Smooth muscle cell (in vitro differentiated cells): ENCODE measurements around the gene CLCA1. TPM values are rescaled to one million over a fixed set of nuclear protein-coding genes. Genes with fewer than 3 reads are reported as not detected.

Source experiments
- DNase-seq: peaks from one replicate; lab custom pipeline; 2025; ENCODE audit not compliant: unreplicated experiment; lab: John Stamatoyannopoulos, UW
- H2AFZ ChIP-seq: fragments of 200-600 bp; sonication (generic); 2 replicates; pipeline ENCODE4 v1.6.0; 2016; ENCODE audit warnings: antibody characterized with exemption, low read depth, mild to moderate bottlenecking
- H3F3A ChIP-seq: fragments of 200-600 bp; sonication (generic); 2 replicates; pipeline ENCODE4 v1.6.0; 2017; ENCODE audit warnings: antibody characterized with exemption, low read depth
- H3K27ac ChIP-seq: fragments of 200-600 bp; sonication (generic); 2 replicates; pipeline ENCODE4 v1.5.1; 2016; ENCODE audit warnings: low read depth, mild to moderate bottlenecking
- H3K27me3 ChIP-seq: fragments of 200-600 bp; sonication (generic); 2 replicates; pipeline ENCODE4 v1.6.1; 2016; ENCODE audit warnings: low read depth, mild to moderate bottlenecking
- H3K36me3 ChIP-seq: fragments of 200-600 bp; sonication (generic); 2 replicates; pipeline ENCODE4 v1.5.1; 2016; ENCODE audit warnings: low read depth
- H3K4me1 ChIP-seq: fragments of 200-600 bp; sonication (generic); 2 replicates; pipeline ENCODE4 v1.5.1; 2016; ENCODE audit warnings: low read depth
- H3K4me2 ChIP-seq: fragments of 200-600 bp; sonication (generic); 2 replicates; pipeline ENCODE4 v1.6.0; 2016; ENCODE audit warnings: mild to moderate bottlenecking
- H3K4me3 ChIP-seq: fragments of 200-600 bp; sonication (generic); 2 replicates; pipeline ENCODE4 v1.5.1; 2016; ENCODE audit warnings: mild to moderate bottlenecking
- H3K79me2 ChIP-seq: fragments of 200-600 bp; sonication (generic); 2 replicates; pipeline ENCODE4 v1.6.0; 2016; ENCODE audit warnings: low read depth, mild to moderate bottlenecking
- H3K9ac ChIP-seq: fragments of 200-600 bp; sonication (generic); 2 replicates; pipeline ENCODE4 v1.6.0; 2016; ENCODE audit warnings: low read depth
- H3K9me3 ChIP-seq: fragments of 200-600 bp; sonication (generic); replicated peaks from 2 replicates; pipeline ENCODE4 v1.5.1; 2016; ENCODE audit warnings: low read depth
- H4K20me1 ChIP-seq: fragments of 200-600 bp; sonication (generic); 2 replicates; pipeline ENCODE4 v1.6.0; 2016; ENCODE audit warnings: low read depth
- CTCF ChIP-seq: fragments of 200-600 bp; sonication (generic); IDR thresholded peaks from 2 replicates; pipeline ENCODE4 v1.5.1; 2017; ENCODE audit warnings: borderline replicate concordance, mild to moderate bottlenecking, antibody characterized with exemption; ENCODE audit not compliant: insufficient read depth, poor library complexity, severe bottlenecking
- WGBS: methylation state at CpG from one replicate; pipeline ENCODE4 v1.1.7; 2016; ENCODE audit warnings: low lambda C conversion rate; 5-methylcytosine and 5-hydroxymethylcytosine counted together
- polyA plus RNA-seq: library from polyadenylated mRNA; unstranded; fragments of >200 nt; fragmentation: Nextera tagmentation; extraction: Ambion mirVana; gene quantifications from 2 replicates; pipeline ENCODE4 v1.2.1, GENCODE V29; 2016
- total RNA-seq: library from RNA; depleted of rRNA; stranded (reverse); fragments of >200 nt; gene quantifications from 2 replicates; pipeline ENCODE4 v1.2.3, GENCODE V29; 2014

Gene CLCA1
- total and polyA plus RNA-seq, 2 experiments from 2014 or later: not detected

GRCh38 chr1:86515597-86515996 lies 46.9 kb downstream of the CLCA1 start:
- no peak overlapping the region for H3K4me2 ChIP-seq
- peak; percentile 16 for TF ChIP-seq CTCF
- H3K4me1 ChIP-seq: no peaks in the 10 kb centered on the region
- no peak for DNase-seq
- no peaks in the 10 kb centered on the region for H3K79me2 ChIP-seq
- H3K9me3 ChIP-seq: no peaks in the 10 kb centered on the region
- no peak overlapping the region for H2AFZ ChIP-seq
- WGBS: 67% methylated on average over 2 of the region's 2 CpGs
- H3K4me3 ChIP-seq: no peak overlapping the region
- H3K27ac ChIP-seq: no peak overlapping the region
- no peaks in the 10 kb centered on the region for H3K36me3 ChIP-seq
- no peaks in the 10 kb centered on the region for H4K20me1 ChIP-seq
- H3F3A ChIP-seq: no peaks in the 10 kb centered on the region
- H3K9ac ChIP-seq: no peak overlapping the region
- H3K27me3 ChIP-seq: no peaks in the 10 kb centered on the region

GRCh38 chr1:86516335-86516734 lies 47.6 kb downstream of the CLCA1 start:
- WGBS: 85% methylated on average over 1 of the region's 1 CpG
- no peaks in the 10 kb centered on the region for H3K36me3 ChIP-seq
- H3K4me1 ChIP-seq: no peaks in the 10 kb centered on the region
- no peaks in the 10 kb centered on the region for H3K27me3 ChIP-seq
- H3K4me3 ChIP-seq: no peak overlapping the region
- H3K9me3 ChIP-seq: no peaks in the 10 kb centered on the region
- TF ChIP-seq CTCF: no peak
- DNase-seq: no peak
- H4K20me1 ChIP-seq: no peaks in the 10 kb centered on the region
- H3K9ac ChIP-seq: no peak overlapping the region
- H2AFZ ChIP-seq: no peak overlapping the region
- no peaks in the 10 kb centered on the region for H3K79me2 ChIP-seq
- no peaks in the 10 kb centered on the region for H3F3A ChIP-seq
- no peak overlapping the region for H3K27ac ChIP-seq
- no peak overlapping the region for H3K4me2 ChIP-seq

GRCh38 chr1:86517336-86517735 lies 48.6 kb downstream of the CLCA1 start:
- H3K9me3 ChIP-seq: no peaks in the 10 kb centered on the region
- H3F3A ChIP-seq: no peaks in the 10 kb centered on the region
- H3K4me2 ChIP-seq: no peak overlapping the region
- H2AFZ ChIP-seq: no peak overlapping the region
- no peak overlapping the region for H3K4me3 ChIP-seq
- no peaks in the 10 kb centered on the region for H3K79me2 ChIP-seq
- no peaks in the 10 kb centered on the region for H4K20me1 ChIP-seq
- DNase-seq: no peak
- no peak overlapping the region for H3K9ac ChIP-seq
- H3K27me3 ChIP-seq: no peaks in the 10 kb centered on the region
- no peak for TF ChIP-seq CTCF
- peak overlapping the region; percentile 34 for H3K27ac ChIP-seq
- no peaks in the 10 kb centered on the region for H3K36me3 ChIP-seq
- 67% methylated on average over 1 of the region's 1 CpG for WGBS
- H3K4me1 ChIP-seq: no peaks in the 10 kb centered on the region

- H4K20me1 ChIP-seq: no peaks in the 10 kb centered on the region
- H2AFZ ChIP-seq: no peak overlapping the region
- H3K9ac ChIP-seq: no peak overlapping the region
- 94% methylated on average over 4 of the region's 4 CpGs for WGBS
- H3K27ac ChIP-seq: no peak overlapping the region
- no peak for TF ChIP-seq CTCF
- H3K9me3 ChIP-seq: no peaks in the 10 kb centered on the region
- no peak overlapping the region for H3K4me3 ChIP-seq
- H3K4me1 ChIP-seq: no peaks in the 10 kb centered on the region
- no peaks in the 10 kb centered on the region for H3K79me2 ChIP-seq
- DNase-seq: no peak
- no peaks in the 10 kb centered on the region for H3F3A ChIP-seq
- H3K27me3 ChIP-seq: no peaks in the 10 kb centered on the region
- no peaks in the 10 kb centered on the region for H3K36me3 ChIP-seq
- no peak overlapping the region for H3K4me2 ChIP-seq
These were observed 52.2 kb downstream of the CLCA1 start for GRCh38 chr1:86520789-86521521.
